ENCODE data around the gene CWC27.

The CWC27 gene

GRCh38 chr5:65029178-65029577, 260.4 kb downstream of the CWC27 start:
- in situ Hi-C loops (cut with MboI; ENCODE audit: low sequenced_read_pairs) = no loop called here

GRCh38 chr5:65030056-65030455, 261.3 kb downstream of the CWC27 start:
- in situ Hi-C loops (cut with MboI; ENCODE audit: low sequenced_read_pairs) = no loop called here

- in situ Hi-C loops (cut with MboI; ENCODE audit: low sequenced_read_pairs) = no loop called here
These were observed 263.5 kb downstream of the CWC27 start for GRCh38 chr5:65032250-65032649.

- in situ Hi-C loops (cut with MboI; ENCODE audit: low sequenced_read_pairs) = no loop called here
These were observed 265.5 kb downstream of the CWC27 start for GRCh38 chr5:65034029-65034812.

- in situ Hi-C loops (cut with MboI; ENCODE audit: low sequenced_read_pairs) = no loop called here
These were observed 266.1 kb downstream of the CWC27 start for GRCh38 chr5:65034813-65035209.

GRCh38 chr5:65035211-65036206, 266.8 kb downstream of the CWC27 start:
- in situ Hi-C loops (cut with MboI; ENCODE audit: low sequenced_read_pairs) = no loop called here

GRCh38 chr5:65037831-65038815, 269.4 kb downstream of the CWC27 start:
- in situ Hi-C loops (cut with MboI; ENCODE audit: low sequenced_read_pairs) = no loop called here

GRCh38 chr5:65041296-65042158, 272.8 kb downstream of the CWC27 start:
- in situ Hi-C loops (cut with MboI; ENCODE audit: low sequenced_read_pairs) = no loop called here

GRCh38 chr5:65043843-65044359, 275.2 kb downstream of the CWC27 start:
- in situ Hi-C loops (cut with MboI; ENCODE audit: low sequenced_read_pairs) = no loop called here

- in situ Hi-C loops (cut with MboI; ENCODE audit: low sequenced_read_pairs) = no loop called here
These were observed 278.5 kb downstream of the CWC27 start for GRCh38 chr5:65047225-65047624.

GRCh38 chr5:65047948-65048690, 279.4 kb downstream of the CWC27 start:
- in situ Hi-C loops (cut with MboI; ENCODE audit: low sequenced_read_pairs) = no loop called here

GRCh38 chr5:65050140-65050539, 281.4 kb downstream of the CWC27 start:
- in situ Hi-C loops (cut with MboI; ENCODE audit: low sequenced_read_pairs) = no loop called here

GRCh38 chr5:65050826-65051498, 282.2 kb downstream of the CWC27 start:
- in situ Hi-C loops (cut with MboI; ENCODE audit: low sequenced_read_pairs) = no loop called here

- in situ Hi-C loops (cut with MboI; ENCODE audit: low sequenced_read_pairs) = no loop called here
These were observed 287.2 kb downstream of the CWC27 start for GRCh38 chr5:65055938-65056337.

GRCh38 chr5:65059681-65060598, 291.2 kb downstream of the CWC27 start:
- in situ Hi-C loops (cut with MboI; ENCODE audit: low sequenced_read_pairs) = no loop called here

- in situ Hi-C loops (cut with MboI; ENCODE audit: low sequenced_read_pairs) = no loop called here
These were observed 292.7 kb downstream of the CWC27 start for GRCh38 chr5:65061250-65061973.

Data from HL-60/S4 (cell line).